Measurements from ENCODE around the gene ATP2B2. TPM values are rescaled to one million over a fixed set of nuclear protein-coding genes. Genes with fewer than 3 reads are reported as not detected.

Gene ATP2B2
- polyA plus RNA-seq, 3 donors, result not detected

GRCh38 chr3:10334459-10334858, 170.9 kb downstream of the ATP2B2 start:
- Mint-ChIP-seq H3K27ac (peak overlapping the region in 1 of 7 donors; percentile 42), H3K9me3 (no peaks in the 10 kb centered on the region), H3K4me1 (peaks cover 2% of the 10 kb centered on the region), H3K4me3 (no peak overlapping the region), H3K36me3 (no peaks in the 10 kb centered on the region), H3K27me3 (ENCODE audit: low read depth in 3 of 3) (peaks cover 6 to 11% (median 7%) of the 10 kb centered on the region in 3 donors)
- intact Hi-C loops (cut with micrococcal nuclease), result no loop called here
- H3K4me1 ChIP-seq (ENCODE audit: control insufficient read depth in 1 of 2, insufficient read depth in 2 of 2, low read length in 2 of 2), result no peaks in the 10 kb centered on the region
- no peak overlapping the region for H3K4me3 ChIP-seq (replicated peaks in 1 of 3; ENCODE audit: low read depth in 2 of 3, low read length in 3 of 3)
- H3K9me3 ChIP-seq (replicated peaks in 1 of 2; ENCODE audit: control insufficient read depth in 1 of 2, insufficient read depth in 1 of 2, low read length in 2 of 2), result no peaks in the 10 kb centered on the region
- no peaks in the 10 kb centered on the region for H3K79me2 ChIP-seq (ENCODE audit: insufficient read depth, low read length)
- no peak overlapping the region for H2AFZ ChIP-seq (ENCODE audit: insufficient read depth, low read depth, low read length, poor library complexity, severe bottlenecking)
- no peak overlapping the region for H3K27ac ChIP-seq (ENCODE audit: low read depth in 1 of 2, low read length in 2 of 2)
- DNase-seq, result no peak
- no peaks in the 10 kb centered on the region for H4K20me1 ChIP-seq (ENCODE audit: insufficient read depth, low read length)
- H3K4me2 ChIP-seq (replicated peaks; ENCODE audit: extremely low read depth, low read length, poor library complexity, severe bottlenecking), result no peak overlapping the region
- no peaks in the 10 kb centered on the region for H3K27me3 ChIP-seq (ENCODE audit: control insufficient read depth in 2 of 2, insufficient read depth in 2 of 2, low read length in 2 of 2)
- no peaks in the 10 kb centered on the region for H3K36me3 ChIP-seq (replicated peaks in 1 of 2; ENCODE audit: control insufficient read depth in 1 of 2, insufficient read depth in 2 of 2, low read length in 2 of 2)
- H3K9ac ChIP-seq (ENCODE audit: insufficient read depth, low read length, poor library complexity, severe bottlenecking), result peak overlapping the region; percentile 29
- TF ChIP-seq CTCF (IDR thresholded peaks at IDR 0.05), result no peak
- WGBS (ENCODE audit: insufficient coverage), result 97% methylated on average over 9 of the region's 12 CpGs

- no peaks in the 10 kb centered on the region for H3K79me2 ChIP-seq (ENCODE audit: insufficient read depth, low read length)
- H3K4me2 ChIP-seq (replicated peaks; ENCODE audit: extremely low read depth, low read length, poor library complexity, severe bottlenecking), result no peak overlapping the region
- intact Hi-C loops (cut with micrococcal nuclease), result no loop called here
Observed at GRCh38 chr3:10334042-10334441, 171.3 kb downstream of the ATP2B2 start.

More at GRCh38 chr3:10334042-10334441, 171.3 kb downstream of the ATP2B2 start:
- Mint-ChIP-seq H3K36me3 (no peaks in the 10 kb centered on the region), H3K27me3 (ENCODE audit: low read depth in 3 of 3) (peaks cover 10 to 14% (median 11%) of the 10 kb centered on the region in 3 donors), H3K27ac (peak overlapping the region in 1 of 7 donors; percentile 7), H3K4me1 (peaks cover 2% of the 10 kb centered on the region), H3K9me3 (no peaks in the 10 kb centered on the region), H3K4me3 (no peak overlapping the region)
- over 99% methylated on average over 8 of the region's 11 CpGs for WGBS (ENCODE audit: insufficient coverage)
- no peaks in the 10 kb centered on the region for H4K20me1 ChIP-seq (ENCODE audit: insufficient read depth, low read length)
- H3K27ac ChIP-seq (ENCODE audit: low read depth in 1 of 2, low read length in 2 of 2), result no peak overlapping the region
- H3K27me3 ChIP-seq (ENCODE audit: control insufficient read depth in 2 of 2, insufficient read depth in 2 of 2, low read length in 2 of 2), result no peaks in the 10 kb centered on the region
- H2AFZ ChIP-seq (ENCODE audit: insufficient read depth, low read depth, low read length, poor library complexity, severe bottlenecking), result no peak overlapping the region
- H3K36me3 ChIP-seq (replicated peaks in 1 of 2; ENCODE audit: control insufficient read depth in 1 of 2, insufficient read depth in 2 of 2, low read length in 2 of 2), result no peaks in the 10 kb centered on the region
- H3K9ac ChIP-seq (ENCODE audit: insufficient read depth, low read length, poor library complexity, severe bottlenecking), result peak overlapping the region; percentile 29
- no peaks in the 10 kb centered on the region for H3K9me3 ChIP-seq (replicated peaks in 1 of 2; ENCODE audit: control insufficient read depth in 1 of 2, insufficient read depth in 1 of 2, low read length in 2 of 2)
- no peak overlapping the region for H3K4me3 ChIP-seq (replicated peaks in 1 of 3; ENCODE audit: low read depth in 2 of 3, low read length in 3 of 3)
- TF ChIP-seq CTCF (IDR thresholded peaks at IDR 0.05), result no peak
- H3K4me1 ChIP-seq (ENCODE audit: control insufficient read depth in 1 of 2, insufficient read depth in 2 of 2, low read length in 2 of 2), result no peaks in the 10 kb centered on the region
- DNase-seq, result no peak
